Trophoblast cell (in vitro differentiated cells and primary cell): ENCODE data around the gene PDGFRB.
A peak's percentile ranks its signal among the peaks of the same experiment; 100 is the strongest.

Experiments
- DNase-seq, 2 donors: peaks; one replicate each; pipeline ENCODE4 v3.0.0-alpha.2; 2016
- H2AFZ ChIP-seq: 2 replicates; pipeline ENCODE4 v1.6.1; 2013; ENCODE audit warnings: low read length, moderate library complexity, mild to moderate bottlenecking; ENCODE audit not compliant: insufficient read depth, poor library complexity
- H2AK5ac ChIP-seq: 2 replicates; pipeline ENCODE4 v1.6.1; 2013; ENCODE audit warnings: mild to moderate bottlenecking, low read length
- H2BK120ac ChIP-seq: 2 replicates; pipeline ENCODE4 v1.6.1; 2013; ENCODE audit warnings: low read length, mild to moderate bottlenecking, moderate library complexity; ENCODE audit not compliant: insufficient read depth, poor library complexity
- H2BK12ac ChIP-seq: 2 replicates; pipeline ENCODE4 v1.6.1; 2013; ENCODE audit warnings: mild to moderate bottlenecking, low read length, moderate library complexity
- H2BK5ac ChIP-seq: 2 replicates; pipeline ENCODE4 v1.6.1; 2013; ENCODE audit warnings: low read length, low read depth, moderate library complexity, mild to moderate bottlenecking; ENCODE audit not compliant: poor library complexity
- H3K14ac ChIP-seq: 2 replicates; pipeline ENCODE4 v1.6.1; 2013; ENCODE audit warnings: mild to moderate bottlenecking, low read length
- H3K18ac ChIP-seq: 2 replicates; pipeline ENCODE4 v1.6.1; 2013; ENCODE audit warnings: mild to moderate bottlenecking, low read length
- H3K23ac ChIP-seq: 2 replicates; pipeline ENCODE4 v1.6.1; 2013; ENCODE audit warnings: low read length
- H3K27ac ChIP-seq: 2 replicates; pipeline ENCODE4 v1.5.1; 2013; ENCODE audit warnings: low read depth, mild to moderate bottlenecking, inconsistent platforms, low read length, moderate library complexity
- H3K27me3 ChIP-seq: 2 replicates; pipeline ENCODE4 v1.6.1; 2013; ENCODE audit warnings: inconsistent platforms, mild to moderate bottlenecking, low read length, moderate library complexity; ENCODE audit not compliant: insufficient read depth
- H3K36me3 ChIP-seq, 2 experiments: 1 replicate in 1 of 2; 2 replicates in 1 of 2; pipeline ENCODE4 v1.6.1; 2013; ENCODE audit warnings: low read length in 2 of 2, mild to moderate bottlenecking in 2 of 2, moderate library complexity in 1 of 2; ENCODE audit not compliant: insufficient read depth in 2 of 2, control insufficient read depth in 1 of 2
- H3K4ac ChIP-seq: 2 replicates; pipeline ENCODE4 v1.6.1; 2013; ENCODE audit warnings: low read depth, mild to moderate bottlenecking, low read length, moderate library complexity
- H3K4me1 ChIP-seq, 2 experiments: 1 replicate in 1 of 2; 2 replicates in 1 of 2; pipeline ENCODE4 v1.6.1; 2013; ENCODE audit warnings: low read length in 2 of 2, mild to moderate bottlenecking in 2 of 2, moderate library complexity in 1 of 2; ENCODE audit not compliant: insufficient read depth in 2 of 2, control insufficient read depth in 1 of 2
- H3K4me2 ChIP-seq: 2 replicates; pipeline ENCODE4 v1.6.1; 2013; ENCODE audit warnings: inconsistent platforms, mild to moderate bottlenecking, low read length, moderate library complexity
- H3K4me3 ChIP-seq: 2 replicates; pipeline ENCODE4 v1.5.1; 2013; ENCODE audit warnings: mild to moderate bottlenecking, low read depth, low read length, inconsistent platforms
- H3K79me1 ChIP-seq: one replicate; pipeline ENCODE4 v1.6.1; 2013; ENCODE audit warnings: low read length
- H3K79me2 ChIP-seq: 2 replicates; pipeline ENCODE4 v1.6.1; 2013; ENCODE audit warnings: low read length, mild to moderate bottlenecking; ENCODE audit not compliant: control insufficient read depth, insufficient read depth, poor library complexity
- H3K9ac ChIP-seq: 2 replicates; pipeline ENCODE4 v1.6.1; 2013; ENCODE audit warnings: mild to moderate bottlenecking, low read length
- H3K9me3 ChIP-seq: 2 replicates; pipeline ENCODE4 v1.6.1; 2013; ENCODE audit warnings: low read depth, mild to moderate bottlenecking, control low read depth, inconsistent platforms, low read length; ENCODE audit not compliant: insufficient read depth
- H4K12ac ChIP-seq: 2 replicates; pipeline ENCODE4 v1.6.1; 2013; ENCODE audit warnings: low read depth, mild to moderate bottlenecking, low read length, moderate library complexity
- H4K8ac ChIP-seq: 2 replicates; pipeline ENCODE4 v1.6.1; 2013; ENCODE audit warnings: low read depth, mild to moderate bottlenecking, low read length, moderate library complexity
- H4K91ac ChIP-seq: one replicate; pipeline ENCODE4 v1.6.1; 2013; ENCODE audit warnings: low read depth, mild to moderate bottlenecking, low read length, moderate library complexity
- WGBS: extraction: QIAGEN DNeasy Blood & Tissue Kit; methylation state at CpG from one replicate; pipeline ENCODE4 v1.1.7; 2013; ENCODE audit warnings: missing lambda C conversion rate; ENCODE audit not compliant: insufficient read length, insufficient coverage; ENCODE audit errors: extremely low coverage; 5-methylcytosine and 5-hydroxymethylcytosine counted together

The PDGFRB gene

DNA sequence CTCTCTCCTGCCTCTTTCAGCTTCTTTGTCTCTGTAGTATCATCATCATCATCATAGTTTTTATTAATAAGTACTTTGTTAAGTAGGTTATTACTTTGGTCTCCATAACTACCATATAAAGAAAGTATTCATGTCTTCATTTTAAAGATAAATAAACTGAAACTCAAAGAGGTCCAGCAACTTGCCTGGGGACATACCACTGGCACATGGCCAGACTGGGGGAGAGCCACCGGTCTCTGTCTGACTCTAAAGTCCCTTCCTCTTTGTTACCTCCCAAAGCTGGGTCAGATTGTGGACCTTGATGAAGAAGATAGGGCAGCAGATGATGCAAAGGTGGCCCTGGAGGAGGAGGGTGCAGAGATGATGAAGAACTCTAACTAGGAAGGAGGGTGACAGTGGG is 19.4 kb upstream of the PDGFRB start:
- Histone ChIP-seq H2AFZ (no peak overlapping the region), H4K8ac (no peak overlapping the region), H3K14ac (no peak overlapping the region), H3K9ac (no peak overlapping the region), H3K36me3 (no peaks in the 10 kb centered on the region), H2AK5ac (no peak overlapping the region), H3K4ac (no peak overlapping the region), H3K79me1 (peaks cover 4% of the 10 kb centered on the region), H3K23ac (no peak overlapping the region), H3K4me3 (no peak overlapping the region), H3K4me1 (peaks cover 0 to 2% of the 10 kb centered on the region in 2 experiments), H3K18ac (no peak overlapping the region), H4K12ac (no peak overlapping the region), H2BK120ac (no peak overlapping the region), H4K91ac (no peak overlapping the region), H2BK5ac (no peak overlapping the region), H3K4me2 (no peak overlapping the region), H3K27ac (no peak overlapping the region), H3K79me2 (no peaks in the 10 kb centered on the region), H3K9me3 (no peaks in the 10 kb centered on the region), H2BK12ac (peak overlapping the region; percentile 33), H3K27me3 (peaks cover 2% of the 10 kb centered on the region)
- no CpG with 5 or more reads among the region's 1 CpG for WGBS
- no peak for DNase-seq

DNA sequence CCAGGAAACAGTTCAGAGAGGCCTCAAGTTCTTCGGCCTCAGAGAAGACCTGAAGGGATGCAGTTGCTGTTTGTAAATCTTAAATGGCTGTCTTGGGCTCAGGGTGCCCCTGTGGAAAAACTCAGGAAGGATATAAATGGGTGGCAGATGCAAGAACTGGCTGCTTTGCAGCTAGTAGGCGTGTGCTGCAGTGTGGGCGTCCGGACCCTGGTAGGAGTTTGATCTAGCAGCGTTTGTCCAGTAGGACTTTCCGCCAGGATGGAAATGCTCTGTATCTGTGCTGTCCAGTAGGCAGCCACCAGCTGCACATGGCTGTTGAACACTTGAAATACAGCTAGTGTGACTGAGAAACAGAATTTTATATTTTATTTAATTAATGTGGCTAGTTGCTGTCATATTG is 18.6 kb upstream of the PDGFRB start:
- no peak for DNase-seq
- no peak overlapping the region for H2BK12ac ChIP-seq

DNA sequence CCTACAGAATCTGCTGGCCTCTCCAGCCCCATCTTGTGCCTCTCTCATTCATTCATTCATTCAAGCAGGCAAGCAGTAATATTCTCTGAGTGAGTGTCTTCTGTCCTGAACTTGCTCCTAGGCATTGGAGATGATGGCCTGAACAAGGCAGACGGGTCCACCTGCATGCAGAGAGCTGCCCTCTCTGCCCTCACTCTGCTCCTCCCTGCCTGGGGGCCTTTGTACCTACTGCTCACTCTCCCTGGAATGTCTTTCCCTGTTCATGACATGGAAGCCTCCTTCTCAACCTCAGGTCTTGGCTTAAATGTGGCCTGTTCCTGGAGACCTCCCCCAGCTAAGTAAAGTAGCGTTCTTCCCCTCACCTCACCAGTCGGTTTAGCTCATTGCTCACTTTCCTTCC is 17.5 kb upstream of the PDGFRB start:
- Histone ChIP-seq H3K79me2 (no peaks in the 10 kb centered on the region), H3K23ac (no peak overlapping the region), H3K27ac (no peak overlapping the region), H2BK120ac (no peak overlapping the region), H2BK12ac (no peak overlapping the region), H2AFZ (no peak overlapping the region), H3K14ac (no peak overlapping the region), H4K91ac (no peak overlapping the region), H2BK5ac (no peak overlapping the region), H3K4me3 (no peak overlapping the region), H3K27me3 (peaks cover 4% of the 10 kb centered on the region), H3K9ac (no peak overlapping the region), H2AK5ac (no peak overlapping the region), H4K12ac (no peak overlapping the region), H3K4me1 (peaks cover 0 to 2% of the 10 kb centered on the region in 2 experiments), H3K4ac (no peak overlapping the region), H3K4me2 (no peak overlapping the region), H3K36me3 (no peaks in the 10 kb centered on the region), H4K8ac (no peak overlapping the region), H3K9me3 (no peaks in the 10 kb centered on the region), H3K18ac (no peak overlapping the region), H3K79me1 (peaks cover 4% of the 10 kb centered on the region)
- no CpG with 5 or more reads among the region's 3 CpGs for WGBS
- DNase-seq: peak; percentile 78 to 79

More for the DNA sequence above, 18.6 kb upstream of the PDGFRB start:
- no CpG with 5 or more reads among the region's 6 CpGs for WGBS
- Histone ChIP-seq H3K79me2 (no peaks in the 10 kb centered on the region), H2AFZ (no peak overlapping the region), H3K36me3 (no peaks in the 10 kb centered on the region), H4K8ac (no peak overlapping the region), H4K12ac (no peak overlapping the region), H3K14ac (no peak overlapping the region), H3K18ac (no peak overlapping the region), H3K27ac (no peak overlapping the region), H3K4ac (no peak overlapping the region), H3K9ac (no peak overlapping the region), H4K91ac (no peak overlapping the region), H2BK120ac (no peak overlapping the region), H3K23ac (no peak overlapping the region), H3K4me1 (peaks cover 0 to 2% of the 10 kb centered on the region in 2 experiments), H3K9me3 (no peaks in the 10 kb centered on the region), H2BK5ac (no peak overlapping the region), H3K4me2 (no peak overlapping the region), H3K4me3 (no peak overlapping the region), H2AK5ac (no peak overlapping the region), H3K79me1 (peaks cover 4% of the 10 kb centered on the region), H3K27me3 (peaks cover 4% of the 10 kb centered on the region)

DNA sequence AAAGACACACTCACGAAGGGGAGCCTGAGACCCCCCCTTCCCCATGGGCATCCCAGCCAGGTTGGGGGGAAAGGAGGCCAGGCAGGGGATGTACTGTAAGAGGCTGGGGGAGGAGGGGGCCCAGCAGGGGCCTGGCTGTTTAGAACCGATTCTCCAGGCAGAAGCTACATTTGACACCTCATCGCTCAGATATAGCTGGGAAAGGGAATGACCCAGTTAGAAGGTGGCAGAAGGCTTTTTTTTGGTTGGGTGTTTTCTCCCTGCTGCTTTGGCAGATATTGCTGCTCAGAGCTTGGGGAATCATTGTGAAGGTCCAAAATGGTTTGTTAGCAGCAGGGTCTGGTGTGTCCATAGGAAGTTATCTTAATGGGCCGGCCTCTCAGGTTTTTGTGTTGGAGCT is 16.9 kb upstream of the PDGFRB start:
- Histone ChIP-seq H4K8ac (no peak overlapping the region), H3K14ac (no peak overlapping the region), H2BK12ac (no peak overlapping the region)

More for the DNA sequence above, 16.9 kb upstream of the PDGFRB start:
- Histone ChIP-seq H3K36me3 (no peaks in the 10 kb centered on the region), H4K12ac (no peak overlapping the region), H3K27ac (no peak overlapping the region), H3K23ac (no peak overlapping the region), H2BK120ac (no peak overlapping the region), H2AFZ (no peak overlapping the region), H3K4me2 (no peak overlapping the region), H3K79me2 (no peaks in the 10 kb centered on the region), H2AK5ac (no peak overlapping the region), H3K27me3 (peaks cover 4% of the 10 kb centered on the region), H3K79me1 (peaks cover 4% of the 10 kb centered on the region), H4K91ac (no peak overlapping the region), H3K18ac (no peak overlapping the region), H3K4me3 (no peak overlapping the region), H3K9me3 (peaks cover under 1% of the 10 kb centered on the region), H3K4ac (no peak overlapping the region), H3K9ac (no peak overlapping the region), H2BK5ac (no peak overlapping the region), H3K4me1 (peaks cover 0 to 6% of the 10 kb centered on the region in 2 experiments)
- DNase-seq: no peak
- WGBS: no CpG with 5 or more reads among the region's 4 CpGs
